Measurements from ENCODE around the gene SLAMF8.

GRCh38 chr1:159859767-159860322 lies 33.2 kb downstream of the SLAMF8 start:
- TF ChIP-seq, protein P1, sequence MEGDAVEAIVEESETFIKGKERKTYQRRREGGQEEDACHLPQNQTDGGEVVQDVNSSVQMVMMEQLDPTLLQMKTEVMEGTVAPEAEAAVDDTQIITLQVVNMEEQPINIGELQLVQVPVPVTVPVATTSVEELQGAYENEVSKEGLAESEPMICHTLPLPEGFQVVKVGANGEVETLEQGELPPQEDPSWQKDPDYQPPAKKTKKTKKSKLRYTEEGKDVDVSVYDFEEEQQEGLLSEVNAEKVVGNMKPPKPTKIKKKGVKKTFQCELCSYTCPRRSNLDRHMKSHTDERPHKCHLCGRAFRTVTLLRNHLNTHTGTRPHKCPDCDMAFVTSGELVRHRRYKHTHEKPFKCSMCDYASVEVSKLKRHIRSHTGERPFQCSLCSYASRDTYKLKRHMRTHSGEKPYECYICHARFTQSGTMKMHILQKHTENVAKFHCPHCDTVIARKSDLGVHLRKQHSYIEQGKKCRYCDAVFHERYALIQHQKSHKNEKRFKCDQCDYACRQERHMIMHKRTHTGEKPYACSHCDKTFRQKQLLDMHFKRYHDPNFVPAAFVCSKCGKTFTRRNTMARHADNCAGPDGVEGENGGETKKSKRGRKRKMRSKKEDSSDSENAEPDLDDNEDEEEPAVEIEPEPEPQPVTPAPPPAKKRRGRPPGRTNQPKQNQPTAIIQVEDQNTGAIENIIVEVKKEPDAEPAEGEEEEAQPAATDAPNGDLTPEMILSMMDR (IDR thresholded peaks at IDR 0.05) = no peak
- TF ChIP-seq EZH2 (IDR thresholded peaks at IDR 0.05; ENCODE audit: borderline replicate concordance, insufficient read depth, low read depth, low read length, poor library complexity, severe bottlenecking) = no peak
